ENCODE data around the gene PILRA.
"Not testable (repeated sequence)": the region's sequence is repeated elsewhere in the genome, so short reads cannot be mapped to it uniquely, and the experiment has no call there.

The PILRA gene

DNA sequence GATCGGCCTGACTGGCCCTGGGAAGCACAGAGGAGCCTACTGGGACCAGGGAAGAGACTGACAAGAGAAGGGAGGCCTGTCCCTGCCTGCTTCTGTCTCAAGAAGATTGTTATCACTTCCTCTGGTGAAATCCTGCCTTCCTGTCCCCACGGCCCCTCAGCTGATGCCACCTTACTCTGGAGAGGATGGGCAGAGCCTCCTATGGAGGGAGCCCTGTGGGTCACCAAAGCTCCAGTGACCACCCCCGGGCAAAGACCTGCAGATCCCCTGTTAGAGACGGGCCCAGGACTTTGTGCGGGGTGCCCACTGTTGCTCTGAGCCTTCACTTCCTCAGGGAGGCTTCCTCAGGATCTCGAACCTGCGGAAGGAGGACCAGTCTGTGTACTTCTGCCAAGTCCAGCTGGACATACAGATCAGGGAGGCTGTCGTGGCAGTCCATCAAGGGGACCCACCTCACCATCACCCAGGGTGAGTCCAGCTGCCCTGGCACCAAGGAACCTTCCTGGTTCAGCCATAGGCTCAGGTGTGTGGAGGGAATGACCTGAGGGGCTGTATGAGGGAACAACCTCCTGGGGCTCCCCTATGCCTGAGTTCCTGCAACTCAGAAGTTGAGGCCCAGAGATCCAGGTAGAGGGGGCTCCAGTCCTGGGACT is 16.7 kb upstream of the PILRA start:
- TF ChIP-seq, protein P1, sequence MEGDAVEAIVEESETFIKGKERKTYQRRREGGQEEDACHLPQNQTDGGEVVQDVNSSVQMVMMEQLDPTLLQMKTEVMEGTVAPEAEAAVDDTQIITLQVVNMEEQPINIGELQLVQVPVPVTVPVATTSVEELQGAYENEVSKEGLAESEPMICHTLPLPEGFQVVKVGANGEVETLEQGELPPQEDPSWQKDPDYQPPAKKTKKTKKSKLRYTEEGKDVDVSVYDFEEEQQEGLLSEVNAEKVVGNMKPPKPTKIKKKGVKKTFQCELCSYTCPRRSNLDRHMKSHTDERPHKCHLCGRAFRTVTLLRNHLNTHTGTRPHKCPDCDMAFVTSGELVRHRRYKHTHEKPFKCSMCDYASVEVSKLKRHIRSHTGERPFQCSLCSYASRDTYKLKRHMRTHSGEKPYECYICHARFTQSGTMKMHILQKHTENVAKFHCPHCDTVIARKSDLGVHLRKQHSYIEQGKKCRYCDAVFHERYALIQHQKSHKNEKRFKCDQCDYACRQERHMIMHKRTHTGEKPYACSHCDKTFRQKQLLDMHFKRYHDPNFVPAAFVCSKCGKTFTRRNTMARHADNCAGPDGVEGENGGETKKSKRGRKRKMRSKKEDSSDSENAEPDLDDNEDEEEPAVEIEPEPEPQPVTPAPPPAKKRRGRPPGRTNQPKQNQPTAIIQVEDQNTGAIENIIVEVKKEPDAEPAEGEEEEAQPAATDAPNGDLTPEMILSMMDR (IDR thresholded peaks at IDR 0.05), result no peak
- Histone ChIP-seq H3K4me3 (no peak overlapping the region), H3K27ac (no peak overlapping the region)
- DNase-seq (ENCODE audit: low spot score), result no peak

DNA sequence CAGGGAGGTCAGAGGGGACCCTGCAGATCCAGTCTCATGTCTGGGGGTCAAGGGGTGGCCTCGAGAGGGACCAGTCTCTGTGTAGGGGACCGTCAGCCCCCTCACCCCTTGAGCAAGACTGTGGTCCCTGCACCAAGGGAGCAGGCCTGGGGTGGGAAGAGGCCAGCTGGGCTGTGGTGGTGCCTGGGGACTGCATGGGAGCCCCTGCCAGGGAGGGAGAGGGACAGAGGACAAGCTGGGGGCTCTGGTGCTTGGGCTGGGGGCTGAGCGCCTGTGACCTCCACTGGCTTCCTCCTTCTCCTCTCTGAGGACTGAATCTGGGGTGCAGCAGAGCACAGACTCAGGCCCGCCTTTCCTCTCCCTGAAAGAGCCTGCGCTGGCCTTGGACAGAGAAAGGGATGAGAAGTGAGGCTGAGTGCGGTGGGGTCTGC is 16.1 kb upstream of the PILRA start:
- Histone ChIP-seq H3K4me3 (no peak overlapping the region), H3K27ac (no peak overlapping the region)
- TF ChIP-seq, protein P1 (IDR thresholded peaks at IDR 0.05), result no peak
- no peak for DNase-seq (ENCODE audit: low spot score)

DNA sequence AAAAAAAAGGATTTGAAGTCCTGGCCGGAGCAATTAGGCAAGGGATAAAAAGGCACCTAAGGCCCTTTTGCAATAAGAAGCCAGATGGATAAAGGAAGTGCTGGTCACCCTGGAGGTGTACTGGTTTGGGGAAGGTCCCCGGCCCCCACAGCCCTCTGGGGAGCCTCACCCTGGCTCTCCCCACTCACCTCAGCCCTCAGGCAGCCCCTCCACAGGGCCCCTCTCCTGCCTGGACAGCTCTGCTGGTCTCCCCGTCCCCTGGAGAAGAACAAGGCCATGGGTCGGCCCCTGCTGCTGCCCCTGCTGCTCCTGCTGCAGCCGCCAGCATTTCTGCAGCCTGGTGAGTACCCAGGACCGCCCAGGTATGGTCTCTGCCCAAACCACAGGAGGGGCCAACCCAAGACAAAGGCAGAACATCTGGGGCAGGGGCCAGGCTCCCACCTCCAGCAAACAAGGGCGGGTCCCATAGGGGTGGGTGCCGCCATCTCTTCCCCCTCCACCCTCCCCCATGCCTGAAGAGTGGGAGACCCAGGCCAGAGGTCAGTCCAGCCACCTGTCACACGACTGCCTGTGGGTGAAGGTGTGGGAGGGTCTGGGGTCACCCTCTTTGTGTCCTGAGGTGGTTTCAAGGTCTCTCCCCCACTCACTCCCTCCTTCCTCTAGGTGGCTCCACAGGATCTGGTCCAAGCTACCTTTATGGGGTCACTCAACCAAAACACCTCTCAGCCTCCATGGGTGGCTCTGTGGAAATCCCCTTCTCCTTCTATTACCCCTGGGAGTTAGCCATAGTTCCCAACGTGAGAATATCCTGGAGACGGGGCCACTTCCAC is 15.0 kb upstream of the PILRA start, which contains the start of gene PILRB:
Gene PILRB, plus strand, starts transcription at position 91 of the 830 bp plus-strand sequence. Its CDS starts 186 bp downstream, at position 277.
- H3K27ac ChIP-seq, result no peak within 1 kb of the TSS
- DNase-seq (ENCODE audit: low spot score), result no peak
- no peak within 1 kb of the TSS for H3K4me3 ChIP-seq
- TF ChIP-seq, protein P1 (IDR thresholded peaks at IDR 0.05), result no peak

DNA sequence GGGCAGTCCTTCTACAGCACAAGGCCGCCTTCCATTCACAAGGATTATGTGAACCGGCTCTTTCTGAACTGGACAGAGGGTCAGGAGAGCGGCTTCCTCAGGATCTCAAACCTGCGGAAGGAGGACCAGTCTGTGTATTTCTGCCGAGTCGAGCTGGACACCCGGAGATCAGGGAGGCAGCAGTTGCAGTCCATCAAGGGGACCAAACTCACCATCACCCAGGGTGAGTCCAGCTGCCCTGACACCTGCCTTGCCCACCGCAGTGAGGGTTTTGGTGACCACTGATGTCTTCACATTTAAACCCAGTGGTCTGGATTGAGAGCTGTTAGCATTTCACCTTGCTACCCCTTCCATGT is 14.5 kb upstream of the PILRA start:
- Histone ChIP-seq H3K4me3 (no peak overlapping the region), H3K27ac (no peak overlapping the region)
- TF ChIP-seq, protein P1 (IDR thresholded peaks at IDR 0.05), result no peak
- DNase-seq (ENCODE audit: low spot score), result no peak

DNA sequence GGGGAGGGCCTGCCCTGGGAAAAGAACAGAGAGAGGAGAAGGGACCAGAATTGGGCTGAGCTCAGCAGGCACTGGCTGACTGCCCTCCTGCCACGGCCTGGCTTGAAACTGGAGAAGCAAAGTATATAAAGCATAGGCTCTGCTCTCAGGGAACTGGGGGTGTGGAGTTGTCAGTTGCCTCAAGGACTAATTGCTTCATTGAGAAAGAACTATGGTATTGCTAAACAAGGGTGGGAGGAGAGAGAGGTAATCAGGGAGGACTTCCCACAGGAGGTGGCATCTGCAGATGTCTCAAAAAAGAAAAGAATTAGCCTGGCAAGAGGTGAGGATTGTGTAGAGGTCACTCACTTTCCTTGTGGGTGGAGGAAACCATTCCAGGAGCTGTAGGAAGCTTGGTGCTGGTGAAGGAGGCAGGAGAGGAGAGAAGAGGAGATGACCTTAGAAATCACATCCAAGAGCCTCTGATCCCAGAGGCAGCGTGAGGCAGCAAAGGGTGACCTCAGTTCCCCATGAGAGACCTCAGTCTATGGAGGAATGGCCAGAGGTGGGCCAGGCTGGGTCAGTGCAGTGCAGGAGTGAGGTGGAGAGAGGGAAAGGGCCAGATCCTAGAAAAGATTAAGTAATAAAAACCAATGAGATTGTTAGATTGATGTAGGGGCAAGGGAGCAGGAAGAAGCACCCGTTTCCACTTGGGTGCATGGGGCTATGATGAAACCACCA is 13.0 kb upstream of the PILRA start:
- Histone ChIP-seq H3K27ac (no peak overlapping the region), H3K4me3 (no peak overlapping the region)
- TF ChIP-seq, protein P1 (IDR thresholded peaks at IDR 0.05), result no peak
- DNase-seq (ENCODE audit: low spot score), result no peak

DNA sequence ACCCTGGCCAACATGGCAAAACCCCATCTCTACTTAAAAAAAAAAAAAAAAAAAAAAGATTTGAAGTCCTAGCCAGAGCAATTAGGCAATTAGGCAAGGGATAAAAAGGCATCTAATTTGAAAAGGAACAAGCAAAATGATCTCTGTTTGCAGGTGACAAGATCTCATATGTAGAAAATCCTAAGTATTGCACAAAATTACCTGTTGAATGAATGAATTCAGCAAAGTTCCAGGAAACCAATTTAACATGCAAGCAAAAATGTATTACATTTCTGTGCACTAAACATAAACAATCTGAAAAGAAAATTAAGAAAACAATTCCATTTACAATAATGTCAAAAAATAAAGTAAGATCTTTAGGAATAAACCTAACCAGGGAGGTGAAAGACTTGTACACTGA is 10.2 kb upstream of the PILRA start:
- no peak for DNase-seq (ENCODE audit: low spot score)
- TF ChIP-seq, protein P1 (IDR thresholded peaks at IDR 0.05), result no peak
- no peak overlapping the region for H3K4me3 ChIP-seq
- H3K27ac ChIP-seq, result no peak overlapping the region

DNA sequence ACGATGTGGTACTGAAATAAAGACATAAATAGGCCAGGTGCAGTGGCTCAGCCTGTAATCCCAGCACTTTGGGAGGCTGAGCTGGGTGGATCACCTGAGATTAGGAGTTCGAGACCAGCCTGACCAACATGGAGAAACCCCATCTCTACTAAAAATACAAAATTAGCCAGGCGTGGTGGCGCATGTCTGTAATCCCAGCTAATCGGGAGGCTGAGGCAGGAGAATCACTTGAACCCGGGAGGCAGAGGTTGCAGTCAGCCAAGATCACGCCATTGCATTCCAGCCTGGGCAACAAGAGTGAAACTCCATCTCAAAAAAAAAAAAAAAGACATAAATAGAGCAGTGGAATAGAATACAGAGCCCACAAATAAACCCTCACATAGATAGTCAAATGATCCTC is 9.5 kb upstream of the PILRA start:
- not testable (repeated sequence) for H3K27ac ChIP-seq; H3K4me3 ChIP-seq; DNase-seq (ENCODE audit: low spot score)
